HCT116 (cell line): Measurements from ENCODE around the gene CCDC148.

ENCODE experiments used
- EZH2phosphoT487 ChIP-seq: fragments of 200-600 bp; IDR thresholded peaks from 2 replicates; pipeline ENCODE4 v1.6.1; 2018; ENCODE audit warnings: antibody characterized with exemption, borderline replicate concordance
- TF ChIP-seq, protein P1 (sequence below), 3 experiments: fragments of 200-600 bp in 1 of 3; sonication (generic) in 1 of 3; IDR thresholded peaks in 2 of 3; conservative IDR thresholded peaks in 1 of 3; 2 replicates each; pipeline ENCODE4 v1.5.1; 2012 to 2017; ENCODE audit warnings: low read depth in 2 of 3, low read length in 2 of 3, antibody characterized with exemption in 1 of 3, borderline replicate concordance in 1 of 3, control low read depth in 1 of 3, mild to moderate bottlenecking in 1 of 3, mixed read lengths in 1 of 3, mixed run types in 1 of 3, moderate library complexity in 1 of 3; ENCODE audit not compliant: insufficient read depth in 1 of 3

- TF ChIP-seq, protein P1, sequence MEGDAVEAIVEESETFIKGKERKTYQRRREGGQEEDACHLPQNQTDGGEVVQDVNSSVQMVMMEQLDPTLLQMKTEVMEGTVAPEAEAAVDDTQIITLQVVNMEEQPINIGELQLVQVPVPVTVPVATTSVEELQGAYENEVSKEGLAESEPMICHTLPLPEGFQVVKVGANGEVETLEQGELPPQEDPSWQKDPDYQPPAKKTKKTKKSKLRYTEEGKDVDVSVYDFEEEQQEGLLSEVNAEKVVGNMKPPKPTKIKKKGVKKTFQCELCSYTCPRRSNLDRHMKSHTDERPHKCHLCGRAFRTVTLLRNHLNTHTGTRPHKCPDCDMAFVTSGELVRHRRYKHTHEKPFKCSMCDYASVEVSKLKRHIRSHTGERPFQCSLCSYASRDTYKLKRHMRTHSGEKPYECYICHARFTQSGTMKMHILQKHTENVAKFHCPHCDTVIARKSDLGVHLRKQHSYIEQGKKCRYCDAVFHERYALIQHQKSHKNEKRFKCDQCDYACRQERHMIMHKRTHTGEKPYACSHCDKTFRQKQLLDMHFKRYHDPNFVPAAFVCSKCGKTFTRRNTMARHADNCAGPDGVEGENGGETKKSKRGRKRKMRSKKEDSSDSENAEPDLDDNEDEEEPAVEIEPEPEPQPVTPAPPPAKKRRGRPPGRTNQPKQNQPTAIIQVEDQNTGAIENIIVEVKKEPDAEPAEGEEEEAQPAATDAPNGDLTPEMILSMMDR (IDR thresholded peaks at IDR 0.05 in 2 of 3, conservative IDR thresholded peaks at IDR 0.05 in 1 of 3; ENCODE audit: borderline replicate concordance in 1 of 3, insufficient read depth in 1 of 3, low read depth in 2 of 3, low read length in 2 of 3) = no peak
- no peak for TF ChIP-seq EZH2phosphoT487
Measured at GRCh38 chr2:158266111-158266510, 190.4 kb downstream of the CCDC148 start.
